Heart right ventricle (tissue), 16 donors: ENCODE measurements around the gene LRRIQ4. TPM values are rescaled to one million over a fixed set of nuclear protein-coding genes. Genes with fewer than 3 reads are reported as not detected.

Source experiments
- ATAC-seq, 8 donors: fragments of 200-7000 bp; cut with Tn5 transposase; one replicate each; pipeline ENCODE4 v1.9.1; 2020; ENCODE audit warnings: mild to moderate bottlenecking in 8 of 8, moderate library complexity in 8 of 8, moderate number of reproducible peaks in 1 of 8
- DNase-seq, 2 donors: peaks; one replicate each; pipeline ENCODE4 v3.0.0-alpha.2; 2020
- H3K27ac ChIP-seq, 10 donors: fragments of 200-600 bp; sonication (generic) in 2 of 10; one replicate each; pipeline versions ENCODE4 v1.5.0 to v1.8.0; 2020 to 2022; ENCODE audit warnings: mild to moderate bottlenecking in 3 of 10
- H3K27me3 ChIP-seq, 7 donors: fragments of 200-600 bp; one replicate each; pipeline ENCODE4 v1.8.0; 2021 to 2022; ENCODE audit warnings: mild to moderate bottlenecking in 2 of 7
- H3K36me3 ChIP-seq, 9 donors: fragments of 200-600 bp; sonication (generic) in 1 of 9; one replicate each; pipeline versions ENCODE4 v1.5.0 to v1.8.0; 2020 to 2022; ENCODE audit warnings: mild to moderate bottlenecking in 2 of 9
- H3K4me1 ChIP-seq, 9 donors: fragments of 200-600 bp; sonication (generic) in 1 of 9; one replicate each; pipeline versions ENCODE4 v1.5.0 to v1.8.0; 2020 to 2022; ENCODE audit warnings: mild to moderate bottlenecking in 4 of 9
- H3K4me3 ChIP-seq, 10 donors: fragments of 200-600 bp; sonication (generic) in 2 of 10; one replicate each; pipeline versions ENCODE4 v1.5.0 to v1.8.0; 2020 to 2022; ENCODE audit warnings: mild to moderate bottlenecking in 7 of 10, moderate library complexity in 2 of 10
- H3K9me3 ChIP-seq, 11 donors: fragments of 200-600 bp in 10 of 11; sonication (generic) in 2 of 11; one replicate each; pipeline versions ENCODE4 v1.5.0 to v1.8.0; 2013 to 2022; ENCODE audit warnings: mild to moderate bottlenecking in 2 of 11, control low read depth in 1 of 11, moderate library complexity in 1 of 11
- WGBS, 2 donors: extraction: QIAGEN DNeasy Blood & Tissue Kit; methylation state at CpG; one replicate each; pipeline ENCODE4 v1.1.7; 2013; ENCODE audit warnings: inconsistent platforms in 1 of 2; 5-methylcytosine and 5-hydroxymethylcytosine counted together
- intact Hi-C, 10 donors: fragments of 100-400 bp; cut with DNase I; formaldehyde crosslinking; loops; one replicate each; pipeline versions ENCODE4 v1.11.1 to v1.14.2; 2022
- polyA plus RNA-seq, 2 donors: library from polyadenylated mRNA; stranded (reverse); fragments of 200-250 nt; gene quantifications; one replicate each; pipeline ENCODE4 v1.2.3, GENCODE V29; 2013
- total RNA-seq, 10 donors: library from RNA; stranded (reverse); fragmentation: NEBNext Ultra II Directional in 3 of 10; extraction: Animal tissue kit (Norgen Biotek cat#: 25700) in 3 of 10; gene quantifications; one replicate each; pipeline versions ENCODE4 v1.2.1 to v1.2.4, GENCODE V29; 2021 to 2023
- TF ChIP-seq, protein P1 (sequence below), 9 donors: fragments of 200-600 bp; sonication (generic) in 2 of 9; IDR thresholded peaks; one replicate each; pipeline versions ENCODE4 v1.5.0 to v1.8.0; 2021 to 2022; ENCODE audit warnings: antibody characterized with exemption in 9 of 9, mild to moderate bottlenecking in 5 of 9, moderate library complexity in 1 of 9
- donor health status: Arrhythmogenic right ventricular cardiomyopathy.
- donor health status: ischemic (EF 13 %, LVEDD 7.1; RV severe dilation, severe dysfunction).
- donor health status: healthy with polysubstance abuse.
- donor health status: DM: no; HTN: yes; CAD: no.
- donor health status: DM: no; HTN: no; CAD: no.
- donor health status: ischemic (EF 25% LVEDD 6.9; RV normal size, moderate dysfunction).
- donor health status: ischemic (EF 25% LVEDD 5.7; RV mildly dilated, moderate dysfunction).
- donor health status: healthy.
- donor health status: DM: yes; HTN: yes; CAD: no.
- donor health status: Ischemic cardiomyopathy.
- donor health status: ischemic (EF 35%, LVEDD 5.7; RV mildly dilated, moderate dysfunction).
- donor health status: nonischemic (EF 11% LVEDD 7.7; RV severe dilation, severe dysfunction).
- donor health status: DM: yes; HTN: yes; CAD: no.
- donor health status: PGD.
- donor health status: ischemic (EF 29% LVEDD 5.4; RV normal size, mild dysfunction).
- donor health status: nonischemic (EF 23%, LVEDD 6.1; RV moderate dilation, normal function).

LRRIQ4 gene
- total and polyA plus RNA-seq, 12 donors, result 0.14 to 0.24 TPM; not detected in 10

DNA sequence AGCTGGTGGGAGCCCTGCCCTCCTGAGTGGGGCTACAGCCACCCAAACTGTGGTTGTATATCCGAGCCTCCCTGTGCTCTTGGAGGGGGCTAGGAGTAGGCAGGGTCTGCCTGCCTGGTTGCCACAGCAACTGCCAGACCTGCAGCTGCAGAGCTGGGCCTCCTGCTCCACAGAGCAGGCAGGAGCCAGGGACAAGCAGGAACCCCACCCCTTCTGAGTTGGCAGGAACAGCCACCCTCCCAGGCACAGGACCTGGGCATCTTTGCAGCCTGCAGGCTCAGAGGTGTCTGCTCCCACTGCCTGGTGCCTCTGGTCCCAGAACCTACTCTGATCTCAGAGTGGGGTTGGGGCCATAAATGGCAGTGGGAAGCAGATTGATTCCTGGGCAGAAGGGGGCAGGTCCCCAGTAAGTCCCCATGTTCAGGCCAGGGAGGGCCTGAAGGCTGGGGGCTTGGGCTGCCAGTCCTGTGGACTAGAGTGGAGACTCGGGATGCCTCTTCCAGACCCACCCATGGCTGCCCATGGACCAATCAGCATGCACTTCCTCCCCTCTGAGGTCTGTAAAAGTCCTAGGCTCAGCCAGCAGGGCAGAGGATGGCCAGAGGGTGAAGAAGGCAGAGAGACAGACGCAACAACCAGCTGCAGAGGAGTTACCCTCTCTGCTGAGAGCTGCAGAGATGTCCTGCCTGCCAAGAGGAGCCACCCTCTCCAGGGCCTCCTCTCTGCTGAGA lies 67.3 kb downstream of the LRRIQ4 start:
- TF ChIP-seq, protein P1, sequence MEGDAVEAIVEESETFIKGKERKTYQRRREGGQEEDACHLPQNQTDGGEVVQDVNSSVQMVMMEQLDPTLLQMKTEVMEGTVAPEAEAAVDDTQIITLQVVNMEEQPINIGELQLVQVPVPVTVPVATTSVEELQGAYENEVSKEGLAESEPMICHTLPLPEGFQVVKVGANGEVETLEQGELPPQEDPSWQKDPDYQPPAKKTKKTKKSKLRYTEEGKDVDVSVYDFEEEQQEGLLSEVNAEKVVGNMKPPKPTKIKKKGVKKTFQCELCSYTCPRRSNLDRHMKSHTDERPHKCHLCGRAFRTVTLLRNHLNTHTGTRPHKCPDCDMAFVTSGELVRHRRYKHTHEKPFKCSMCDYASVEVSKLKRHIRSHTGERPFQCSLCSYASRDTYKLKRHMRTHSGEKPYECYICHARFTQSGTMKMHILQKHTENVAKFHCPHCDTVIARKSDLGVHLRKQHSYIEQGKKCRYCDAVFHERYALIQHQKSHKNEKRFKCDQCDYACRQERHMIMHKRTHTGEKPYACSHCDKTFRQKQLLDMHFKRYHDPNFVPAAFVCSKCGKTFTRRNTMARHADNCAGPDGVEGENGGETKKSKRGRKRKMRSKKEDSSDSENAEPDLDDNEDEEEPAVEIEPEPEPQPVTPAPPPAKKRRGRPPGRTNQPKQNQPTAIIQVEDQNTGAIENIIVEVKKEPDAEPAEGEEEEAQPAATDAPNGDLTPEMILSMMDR (IDR thresholded peaks at IDR 0.05), result no peak
- intact Hi-C loops, result loop anchor here in 1 of 10 donors (10.0 kb wide), 1 partner anchor 75 kb away; no protein-coding TSS in a partner anchor

DNA sequence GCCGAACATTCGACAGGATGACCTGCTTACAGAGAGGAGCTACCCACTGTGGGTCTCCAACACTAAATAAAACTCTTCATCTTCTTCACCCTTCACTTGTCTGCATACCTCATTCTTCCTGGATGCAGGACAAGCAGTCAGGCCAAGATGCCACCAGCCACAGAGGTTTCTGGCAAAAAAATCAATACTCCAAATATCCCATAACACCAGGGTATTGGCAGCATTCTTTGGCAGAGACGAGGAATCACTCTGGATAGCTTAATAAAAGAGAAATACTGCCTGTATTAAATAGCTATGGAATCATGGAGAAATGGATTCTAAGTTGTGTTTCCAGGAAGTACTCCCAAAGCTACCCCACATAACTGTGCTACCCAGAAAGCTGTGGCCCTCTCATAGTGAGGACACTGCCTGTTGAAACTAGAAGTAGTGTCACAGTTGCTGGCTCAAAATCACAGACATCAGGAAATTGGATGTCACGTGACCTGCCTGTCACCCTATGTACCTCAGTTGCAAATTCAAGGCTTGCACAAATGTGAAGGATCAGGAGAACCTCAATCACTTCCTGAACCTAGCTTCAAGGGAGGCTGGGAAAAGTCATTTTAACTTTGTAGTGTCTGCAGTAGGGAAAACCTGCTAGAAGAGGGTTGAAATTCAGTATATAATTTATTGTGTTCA lies 68.0 kb downstream of the LRRIQ4 start:
- Histone ChIP-seq H3K27me3 (no peaks in the 10 kb centered on the region), H3K4me1 (peaks cover 0 to 12% (median 0%) of the 10 kb centered on the region in 9 donors), H3K9me3 (no peaks in the 10 kb centered on the region), H3K27ac (no peak overlapping the region), H3K36me3 (no peaks in the 10 kb centered on the region), H3K4me3 (no peak overlapping the region)
- no peak for ATAC-seq
- intact Hi-C loops, result no loop called here
- TF ChIP-seq, protein P1 (IDR thresholded peaks at IDR 0.05), result no peak
- no peak for DNase-seq
- WGBS, 2 donors, result 83 to 84% methylated on average over 4 of the region's 4 CpGs

More for the DNA sequence above, 67.3 kb downstream of the LRRIQ4 start:
- ATAC-seq (peak in 2 of 8 donors; percentile 18 to 28), DNase-seq (no peak)
- H3K27ac ChIP-seq, result no peak overlapping the region
- no peaks in the 10 kb centered on the region for H3K9me3 ChIP-seq
- no peaks in the 10 kb centered on the region for H3K27me3 ChIP-seq
- no peaks in the 10 kb centered on the region for H3K36me3 ChIP-seq
- H3K4me3 ChIP-seq, result no peak overlapping the region
- H3K4me1 ChIP-seq, result peaks cover 0 to 12% (median 0%) of the 10 kb centered on the region in 9 donors
- 71 to 73% methylated on average over 3 of the region's 3 CpGs for WGBS, 2 donors

DNA sequence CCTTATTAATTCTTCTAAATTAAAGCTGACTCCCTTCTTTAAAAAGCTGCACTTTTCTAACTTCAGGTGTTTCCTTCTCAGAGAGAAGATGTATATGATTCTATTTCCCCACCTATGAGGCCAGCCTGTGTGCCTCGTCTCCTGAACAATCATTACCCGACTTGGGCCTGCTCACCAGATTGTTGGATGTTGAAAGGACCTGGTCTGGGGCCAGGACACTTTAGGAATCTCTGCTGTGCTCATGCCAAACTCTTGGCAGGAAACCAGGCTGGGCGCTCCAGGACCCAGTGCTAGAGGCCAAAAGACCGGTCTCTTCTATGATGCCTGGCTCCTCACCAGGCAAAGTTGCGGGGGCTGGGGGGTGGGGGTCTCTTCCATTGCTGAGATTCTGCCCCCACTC lies 74.0 kb downstream of the LRRIQ4 start:
- ATAC-seq (peak; percentile 80 to 100 (median 96)), DNase-seq (peak; percentile 72 to 84)
- intact Hi-C loops, result no loop called here
- 8 to 21% methylated on average over 5 of the region's 5 CpGs for WGBS, 2 donors
- H3K27ac ChIP-seq, result peak overlapping the region in 1 of 10 donors; percentile 29
- H3K36me3 ChIP-seq, result no peaks in the 10 kb centered on the region
- H3K4me3 ChIP-seq, result no peak overlapping the region
- H3K4me1 ChIP-seq, result peaks cover 0 to 12% (median 4%) of the 10 kb centered on the region in 9 donors
- TF ChIP-seq, protein P1 (IDR thresholded peaks at IDR 0.05), result no peak
- no peaks in the 10 kb centered on the region for H3K9me3 ChIP-seq
- H3K27me3 ChIP-seq, result no peaks in the 10 kb centered on the region

Other genes starting within 250 kb of the LRRIQ4 start
- 10 to 100 TPM; 13.1 to 27.7 (median 17.7) TPM for gene MECOM, start 149.2 kb upstream of the LRRIQ4 start, total RNA-seq
- gene MECOM, start 149.2 kb upstream of the LRRIQ4 start, polyA plus RNA-seq, result 10 to 100 TPM in 1 of 2 donors, 1 to 10 TPM in 1; 7.0 to 11.0 TPM
- gene TERC, start 47.8 kb upstream of the LRRIQ4 start, total RNA-seq, result 1 to 10 TPM in 6 of 10 donors, under 1 TPM in 1, not detected in 3; 0.81 to 5.1 (median 2.8) TPM
- gene TERC, start 47.8 kb upstream of the LRRIQ4 start, polyA plus RNA-seq, result under 1 TPM in 1 of 2 donors, not detected in 1; 0.20 TPM
- gene ACTRT3, start 43.3 kb upstream of the LRRIQ4 start, total RNA-seq, result 1 to 10 TPM in 1 of 10 donors, under 1 TPM in 9; 0.30 to 1.1 (median 0.50) TPM
- gene ACTRT3, start 43.3 kb upstream of the LRRIQ4 start, polyA plus RNA-seq, result under 1 TPM; 0.15 to 0.52 TPM
- 10 to 100 TPM; 10.1 to 13.6 (median 12.0) TPM for gene MYNN, start 39.5 kb upstream of the LRRIQ4 start, total RNA-seq
- 1 to 10 TPM; 5.9 to 6.7 TPM for gene MYNN, start 39.5 kb upstream of the LRRIQ4 start, polyA plus RNA-seq
- 1 to 10 TPM in 8 of 10 donors, under 1 TPM in 2; 0.66 to 3.1 (median 1.6) TPM for gene LRRC34, start within 50 bp of the LRRIQ4 start, total RNA-seq
- 1 to 10 TPM in 1 of 2 donors, under 1 TPM in 1; 0.80 to 4.4 TPM for gene LRRC34, start within 50 bp of the LRRIQ4 start, polyA plus RNA-seq
- not detected for gene LRRC31, start 57.1 kb downstream of the LRRIQ4 start, total RNA-seq
- gene LRRC31, start 57.1 kb downstream of the LRRIQ4 start, polyA plus RNA-seq, result not detected
- gene SAMD7, start 98.7 kb downstream of the LRRIQ4 start, total RNA-seq, result under 1 TPM in 1 of 10 donors, not detected in 9; 0.17 TPM
- gene SAMD7, start 98.7 kb downstream of the LRRIQ4 start, polyA plus RNA-seq, result not detected
- gene SEC62, start 153.9 kb downstream of the LRRIQ4 start, total RNA-seq, result 100 to 1,000 TPM in 1 of 10 donors, 10 to 100 TPM in 9; 73.2 to 108 (median 77.7) TPM
- gene SEC62, start 153.9 kb downstream of the LRRIQ4 start, polyA plus RNA-seq, result 100 to 1,000 TPM in 1 of 2 donors, 10 to 100 TPM in 1; 34.1 to 165 TPM
- gene GPR160, start 225.1 kb downstream of the LRRIQ4 start, total RNA-seq, result 1 to 10 TPM in 3 of 10 donors, under 1 TPM in 7; 0.22 to 1.9 (median 0.79) TPM
- gene GPR160, start 225.1 kb downstream of the LRRIQ4 start, polyA plus RNA-seq, result 1 to 10 TPM; 1.0 to 1.2 TPM